BE2C (cell line): ENCODE measurements around the gene RPH3AL.

Experiments
- DNase-seq: peaks from one replicate; pipeline ENCODE4 v3.0.0-alpha.2; 2020
- H3K27me3 ChIP-seq: fragments of 250-450 bp; sonication (Bioruptor Pico); 2 replicates; pipeline ENCODE4 v1.5.1; 2020; ENCODE audit warnings: mild to moderate bottlenecking
- H3K36me3 ChIP-seq: fragments of 250-450 bp; sonication (Bioruptor Pico); 2 replicates; pipeline ENCODE4 v1.5.1; 2020; ENCODE audit warnings: mild to moderate bottlenecking
- H3K4me1 ChIP-seq: fragments of 250-450 bp; sonication (Bioruptor Pico); 2 replicates; pipeline ENCODE4 v1.5.1; 2020
- H3K4me3 ChIP-seq: 2 replicates; pipeline ENCODE4 v1.5.1; 2011; ENCODE audit warnings: low read depth, low read length
- H3K9me3 ChIP-seq: fragments of 250-450 bp; sonication (Bioruptor Pico); 2 replicates; pipeline ENCODE4 v1.5.1; 2020
- TF ChIP-seq, protein P1 (sequence below): IDR thresholded peaks from 2 replicates; pipeline ENCODE4 v1.5.1; 2012; ENCODE audit warnings: mild to moderate bottlenecking, low read depth, low read length

The RPH3AL gene

GRCh38 chr17:304461-304860 lies 48.1 kb downstream of the RPH3AL start:
- Histone ChIP-seq H3K9me3 (no peaks in the 10 kb centered on the region), H3K4me1 (no peaks in the 10 kb centered on the region), H3K4me3 (no peak overlapping the region), H3K27me3 (no peaks in the 10 kb centered on the region), H3K36me3 (no peaks in the 10 kb centered on the region)
- TF ChIP-seq, protein P1, sequence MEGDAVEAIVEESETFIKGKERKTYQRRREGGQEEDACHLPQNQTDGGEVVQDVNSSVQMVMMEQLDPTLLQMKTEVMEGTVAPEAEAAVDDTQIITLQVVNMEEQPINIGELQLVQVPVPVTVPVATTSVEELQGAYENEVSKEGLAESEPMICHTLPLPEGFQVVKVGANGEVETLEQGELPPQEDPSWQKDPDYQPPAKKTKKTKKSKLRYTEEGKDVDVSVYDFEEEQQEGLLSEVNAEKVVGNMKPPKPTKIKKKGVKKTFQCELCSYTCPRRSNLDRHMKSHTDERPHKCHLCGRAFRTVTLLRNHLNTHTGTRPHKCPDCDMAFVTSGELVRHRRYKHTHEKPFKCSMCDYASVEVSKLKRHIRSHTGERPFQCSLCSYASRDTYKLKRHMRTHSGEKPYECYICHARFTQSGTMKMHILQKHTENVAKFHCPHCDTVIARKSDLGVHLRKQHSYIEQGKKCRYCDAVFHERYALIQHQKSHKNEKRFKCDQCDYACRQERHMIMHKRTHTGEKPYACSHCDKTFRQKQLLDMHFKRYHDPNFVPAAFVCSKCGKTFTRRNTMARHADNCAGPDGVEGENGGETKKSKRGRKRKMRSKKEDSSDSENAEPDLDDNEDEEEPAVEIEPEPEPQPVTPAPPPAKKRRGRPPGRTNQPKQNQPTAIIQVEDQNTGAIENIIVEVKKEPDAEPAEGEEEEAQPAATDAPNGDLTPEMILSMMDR: no peak
- no peak for DNase-seq

GRCh38 chr17:303168-303567 lies 49.4 kb downstream of the RPH3AL start:
- no peak for DNase-seq
- H3K4me3 ChIP-seq: no peak overlapping the region
- H3K9me3 ChIP-seq: no peaks in the 10 kb centered on the region
- H3K4me1 ChIP-seq: no peaks in the 10 kb centered on the region
- no peaks in the 10 kb centered on the region for H3K36me3 ChIP-seq
- no peaks in the 10 kb centered on the region for H3K27me3 ChIP-seq
- TF ChIP-seq, protein P1: no peak

- H3K9me3 ChIP-seq: no peaks in the 10 kb centered on the region
- H3K4me1 ChIP-seq: no peaks in the 10 kb centered on the region
- TF ChIP-seq, protein P1: no peak
- H3K36me3 ChIP-seq: no peaks in the 10 kb centered on the region
- H3K27me3 ChIP-seq: no peaks in the 10 kb centered on the region
- H3K4me3 ChIP-seq: no peak overlapping the region
- no peak for DNase-seq
Measured at GRCh38 chr17:302300-302698, 50.3 kb downstream of the RPH3AL start.

- H3K4me3 ChIP-seq: no peak overlapping the region
- TF ChIP-seq, protein P1: no peak
- H3K36me3 ChIP-seq: no peaks in the 10 kb centered on the region
- DNase-seq: no peak
- no peaks in the 10 kb centered on the region for H3K27me3 ChIP-seq
- no peaks in the 10 kb centered on the region for H3K4me1 ChIP-seq
- H3K9me3 ChIP-seq: no peaks in the 10 kb centered on the region
Measured at GRCh38 chr17:301681-302299, 50.8 kb downstream of the RPH3AL start.

- Histone ChIP-seq H3K4me3 (no peak overlapping the region), H3K36me3 (no peaks in the 10 kb centered on the region), H3K9me3 (no peaks in the 10 kb centered on the region), H3K27me3 (no peaks in the 10 kb centered on the region), H3K4me1 (no peaks in the 10 kb centered on the region)
- DNase-seq: no peak
- TF ChIP-seq, protein P1: no peak
Measured at GRCh38 chr17:300881-301280, 51.7 kb downstream of the RPH3AL start.

DNA sequence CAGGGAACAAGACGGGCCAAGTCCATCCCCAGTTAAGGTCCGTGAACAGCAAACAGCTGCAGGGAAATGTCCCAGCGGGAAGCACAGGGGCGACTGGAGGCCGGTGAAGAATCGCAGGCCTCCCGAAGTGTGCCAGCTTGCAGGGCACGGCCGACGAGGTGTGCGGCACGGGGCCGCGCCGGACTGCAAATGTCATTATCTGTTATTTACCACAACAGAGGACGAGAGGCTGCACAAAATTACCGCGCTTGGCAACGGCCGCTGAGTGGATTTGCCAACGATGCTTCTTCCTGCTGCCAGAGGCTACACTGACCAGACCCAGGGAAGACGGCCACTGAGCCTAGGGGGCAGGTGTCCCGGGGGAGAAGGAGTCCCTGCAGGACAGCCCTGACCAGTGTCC lies 53.1 kb downstream of the RPH3AL start:
- TF ChIP-seq, protein P1: no peak
- Histone ChIP-seq H3K4me1 (no peaks in the 10 kb centered on the region), H3K4me3 (no peak overlapping the region), H3K9me3 (no peaks in the 10 kb centered on the region), H3K27me3 (no peaks in the 10 kb centered on the region), H3K36me3 (no peaks in the 10 kb centered on the region)
- no peak for DNase-seq
